Nephron progenitor cell (in vitro differentiated cells): Measurements from ENCODE around the gene TBCB.
A peak's percentile ranks its signal among the peaks of the same experiment; 100 is the strongest.

Source experiments
- DNase-seq: peaks from one replicate; pipeline ENCODE4 v3.0.0; 2021
- H3K27ac Mint-ChIP-seq: 2 replicates; pipeline ENCODE4 v1.8.0; 2021; ENCODE audit warnings: mild to moderate bottlenecking, moderate library complexity, mixed read lengths
- H3K27me3 Mint-ChIP-seq: 2 replicates; pipeline ENCODE4 v1.8.0; 2021; ENCODE audit warnings: mild to moderate bottlenecking, low read depth, mixed read lengths; ENCODE audit not compliant: poor library complexity
- H3K36me3 Mint-ChIP-seq: 2 replicates; pipeline ENCODE4 v1.8.0; 2021; ENCODE audit warnings: low read depth, mixed read lengths
- H3K4me1 Mint-ChIP-seq: 2 replicates; pipeline ENCODE4 v1.8.0; 2021; ENCODE audit warnings: mixed read lengths
- H3K4me3 Mint-ChIP-seq: 2 replicates; pipeline ENCODE4 v1.8.0; 2021; ENCODE audit warnings: mild to moderate bottlenecking, moderate library complexity, mixed read lengths
- H3K9me3 Mint-ChIP-seq: 2 replicates; pipeline ENCODE4 v1.8.0; 2021; ENCODE audit warnings: mild to moderate bottlenecking, moderate library complexity, mixed read lengths
- TF ChIP-seq, protein P1 (sequence below): fragments of 200-600 bp; sonication (generic); IDR thresholded peaks from 2 replicates; pipeline ENCODE4 v1.5.0; 2021; ENCODE audit warnings: antibody characterized with exemption

TBCB gene

DNA sequence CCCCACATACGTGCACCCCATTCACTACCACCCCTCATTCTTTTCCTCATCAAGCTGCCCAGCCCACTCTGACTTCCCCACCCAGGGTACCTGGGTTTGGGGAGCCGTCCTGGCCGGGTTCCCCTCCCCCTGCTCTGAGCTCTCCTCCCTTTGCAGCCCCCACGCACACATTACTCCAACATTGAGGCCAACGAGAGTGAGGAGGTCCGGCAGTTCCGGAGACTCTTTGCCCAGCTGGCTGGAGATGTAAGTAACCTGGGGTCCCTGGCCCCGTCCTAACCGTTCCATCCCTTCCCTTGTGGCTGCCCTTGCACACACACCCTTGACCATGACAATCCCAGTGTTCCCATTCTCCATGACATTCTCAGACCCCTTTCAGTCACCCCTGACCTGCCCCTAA is 27.2 kb downstream of the TBCB start:
- peaks cover 5% of the 10 kb centered on the region for H3K27me3 Mint-ChIP-seq
- peak overlapping the region; percentile 8 for H3K27ac Mint-ChIP-seq
- H3K9me3 Mint-ChIP-seq: no peaks in the 10 kb centered on the region
- DNase-seq: no peak
- H3K4me3 Mint-ChIP-seq: peak overlapping the region; percentile 21
- H3K4me1 Mint-ChIP-seq: peaks cover 11% of the 10 kb centered on the region
- H3K36me3 Mint-ChIP-seq: peaks cover 46% of the 10 kb centered on the region
- TF ChIP-seq, protein P1, sequence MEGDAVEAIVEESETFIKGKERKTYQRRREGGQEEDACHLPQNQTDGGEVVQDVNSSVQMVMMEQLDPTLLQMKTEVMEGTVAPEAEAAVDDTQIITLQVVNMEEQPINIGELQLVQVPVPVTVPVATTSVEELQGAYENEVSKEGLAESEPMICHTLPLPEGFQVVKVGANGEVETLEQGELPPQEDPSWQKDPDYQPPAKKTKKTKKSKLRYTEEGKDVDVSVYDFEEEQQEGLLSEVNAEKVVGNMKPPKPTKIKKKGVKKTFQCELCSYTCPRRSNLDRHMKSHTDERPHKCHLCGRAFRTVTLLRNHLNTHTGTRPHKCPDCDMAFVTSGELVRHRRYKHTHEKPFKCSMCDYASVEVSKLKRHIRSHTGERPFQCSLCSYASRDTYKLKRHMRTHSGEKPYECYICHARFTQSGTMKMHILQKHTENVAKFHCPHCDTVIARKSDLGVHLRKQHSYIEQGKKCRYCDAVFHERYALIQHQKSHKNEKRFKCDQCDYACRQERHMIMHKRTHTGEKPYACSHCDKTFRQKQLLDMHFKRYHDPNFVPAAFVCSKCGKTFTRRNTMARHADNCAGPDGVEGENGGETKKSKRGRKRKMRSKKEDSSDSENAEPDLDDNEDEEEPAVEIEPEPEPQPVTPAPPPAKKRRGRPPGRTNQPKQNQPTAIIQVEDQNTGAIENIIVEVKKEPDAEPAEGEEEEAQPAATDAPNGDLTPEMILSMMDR: no peak

DNA sequence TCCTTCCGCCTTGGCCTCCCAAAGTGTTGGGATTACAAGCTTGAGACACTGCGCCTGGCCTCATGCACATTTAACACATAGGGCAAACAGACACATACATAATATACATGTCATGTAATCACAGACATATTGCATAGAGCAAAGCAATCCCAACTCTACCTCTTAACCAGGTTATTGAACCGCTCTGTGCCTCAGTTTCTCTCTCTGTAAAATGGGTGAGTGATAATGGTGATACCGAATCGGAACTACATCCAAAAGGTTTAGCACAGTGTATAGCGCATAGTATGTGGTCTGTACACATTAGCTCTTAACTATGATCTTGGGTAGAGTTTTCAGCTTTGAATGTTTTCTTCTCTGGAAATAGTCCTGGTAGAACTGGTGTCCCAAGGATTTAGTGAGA is 29.4 kb downstream of the TBCB start:
- Mint-ChIP-seq H3K4me3 (no peak overlapping the region), H3K4me1 (peaks cover 11% of the 10 kb centered on the region), H3K27ac (no peak overlapping the region), H3K36me3 (peaks cover 63% of the 10 kb centered on the region), H3K27me3 (peaks cover 5% of the 10 kb centered on the region), H3K9me3 (no peaks in the 10 kb centered on the region)
- TF ChIP-seq, protein P1: no peak
- DNase-seq: no peak

DNA sequence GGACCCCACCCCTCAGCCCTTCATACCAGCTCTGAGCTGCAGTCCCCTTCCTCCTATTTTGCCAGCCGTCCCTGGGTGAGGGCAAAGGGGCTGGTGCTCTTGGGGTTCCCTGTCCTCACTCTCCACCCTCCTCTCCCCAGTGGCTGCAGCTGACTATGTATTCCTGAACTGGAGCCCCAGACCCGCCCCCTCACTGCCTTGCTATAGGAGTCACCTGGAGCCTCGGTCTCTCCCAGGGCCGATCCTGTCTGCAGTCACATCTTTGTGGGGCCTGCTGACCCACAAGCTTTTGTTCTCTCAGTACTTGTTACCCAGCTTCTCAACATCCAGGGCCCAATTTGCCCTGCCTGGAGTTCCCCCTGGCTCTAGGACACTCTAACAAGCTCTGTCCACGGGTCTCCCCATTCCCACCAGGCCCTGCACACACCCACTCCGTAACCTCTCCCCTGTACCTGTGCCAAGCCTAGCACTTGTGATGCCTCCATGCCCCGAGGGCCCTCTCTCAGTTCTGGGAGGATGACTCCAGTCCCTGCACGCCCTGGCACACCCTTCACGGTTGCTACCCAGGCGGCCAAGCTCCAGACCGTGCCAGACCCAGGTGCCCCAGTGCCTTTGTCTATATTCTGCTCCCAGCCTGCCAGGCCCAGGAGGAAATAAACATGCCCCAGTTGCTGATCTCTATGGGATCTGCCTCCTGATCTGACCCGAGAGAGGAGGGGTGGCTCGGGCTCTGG is 34.6 kb downstream of the TBCB start:
- Mint-ChIP-seq H3K4me1 (no peaks in the 10 kb centered on the region), H3K27ac (no peak overlapping the region), H3K4me3 (no peak overlapping the region), H3K9me3 (no peaks in the 10 kb centered on the region), H3K27me3 (no peaks in the 10 kb centered on the region), H3K36me3 (peaks cover 62% of the 10 kb centered on the region)
- TF ChIP-seq, protein P1: no peak
- DNase-seq: no peak

DNA sequence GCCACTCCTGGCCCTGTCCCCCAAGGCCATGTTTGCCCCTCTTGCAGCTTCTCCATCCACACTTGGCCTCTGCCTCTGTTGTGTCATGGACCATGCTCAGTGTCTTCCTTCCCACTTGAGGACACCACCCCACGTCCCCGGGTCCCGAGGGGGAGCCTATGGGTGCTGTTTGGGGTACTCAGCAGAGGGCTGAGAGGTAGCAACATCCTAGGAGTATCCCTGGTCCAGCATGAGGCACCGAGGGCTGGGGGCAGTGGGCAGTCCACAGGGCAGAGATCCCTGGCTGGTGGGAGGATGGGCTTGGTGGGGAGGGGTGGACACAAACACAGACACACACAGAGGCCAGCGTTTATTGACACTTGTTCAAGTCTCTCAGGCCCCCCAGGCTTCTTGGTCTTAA is 35.3 kb downstream of the TBCB start:
- peaks cover 57% of the 10 kb centered on the region for H3K36me3 Mint-ChIP-seq
- TF ChIP-seq, protein P1: no peak
- no peaks in the 10 kb centered on the region for H3K27me3 Mint-ChIP-seq
- H3K27ac Mint-ChIP-seq: no peak overlapping the region
- H3K4me3 Mint-ChIP-seq: no peak overlapping the region
- peaks cover 7% of the 10 kb centered on the region for H3K4me1 Mint-ChIP-seq
- H3K9me3 Mint-ChIP-seq: no peaks in the 10 kb centered on the region
- DNase-seq: no peak

DNA sequence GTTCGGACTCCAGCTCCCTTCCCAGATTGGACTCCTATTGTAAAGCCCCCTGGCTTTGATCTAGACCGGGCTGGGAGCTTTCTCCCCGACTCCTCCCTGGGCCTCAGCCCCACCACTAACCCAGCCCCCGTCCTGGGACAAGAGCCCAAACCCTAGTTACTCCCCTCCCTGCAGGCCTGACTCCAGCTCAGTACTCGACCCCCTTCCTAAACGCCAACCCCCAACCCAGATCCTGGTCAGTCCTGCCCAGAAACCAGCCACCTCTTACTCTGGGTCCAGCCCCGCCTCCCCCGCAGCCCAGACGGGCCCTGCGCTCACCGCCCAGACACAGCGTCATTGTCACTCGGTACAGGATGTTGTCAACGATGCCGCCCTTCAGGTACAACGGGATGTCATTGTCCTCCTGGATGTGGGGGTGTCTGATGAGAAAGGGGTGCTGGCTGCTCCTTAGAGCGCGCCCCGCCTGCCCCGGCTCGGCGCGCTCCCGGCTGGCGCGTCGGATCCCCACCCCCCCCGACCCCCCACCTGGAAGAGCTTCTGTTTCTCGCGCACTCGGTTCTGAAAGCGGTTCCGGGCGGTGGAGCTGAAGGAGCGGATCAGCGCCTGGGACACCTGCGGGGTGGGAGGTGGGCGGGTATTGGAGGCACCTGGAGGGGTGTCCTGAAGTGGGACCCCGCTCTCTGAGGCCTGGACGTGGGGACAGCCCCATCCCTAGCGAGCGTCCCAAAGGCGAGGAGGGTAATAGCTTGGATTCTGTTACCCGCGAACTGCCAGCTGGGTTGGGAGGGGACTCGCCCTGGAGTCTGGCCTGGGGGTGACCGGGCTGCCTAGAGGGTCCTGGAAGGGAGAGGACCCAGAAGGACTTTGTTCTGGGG is 36.1 kb downstream of the TBCB start:
- Mint-ChIP-seq H3K9me3 (no peaks in the 10 kb centered on the region), H3K4me3 (no peak overlapping the region), H3K27ac (no peak overlapping the region), H3K36me3 (peaks cover 49% of the 10 kb centered on the region), H3K27me3 (no peaks in the 10 kb centered on the region), H3K4me1 (peaks cover 15% of the 10 kb centered on the region)
- no peak for DNase-seq
- TF ChIP-seq, protein P1: no peak
